Adipocyte (in vitro differentiated cells): ENCODE measurements around the gene MCTP1.
"Not testable (repeated sequence)": the region's sequence is repeated elsewhere in the genome, so short reads cannot be mapped to it uniquely, and the experiment has no call there.

Source experiments
- DNase-seq: peaks from one replicate; pipeline ENCODE4 v3.0.0-alpha.2; 2015; ENCODE audit warnings: low read depth
- H3K27me3 ChIP-seq: replicated peaks from 2 replicates; pipeline ENCODE4 v1.7.0; 2013; ENCODE audit warnings: mild to moderate bottlenecking, low read length, moderate library complexity; ENCODE audit not compliant: control insufficient read depth, insufficient read depth
- H3K36me3 ChIP-seq: 2 replicates; pipeline ENCODE4 v1.7.0; 2013; ENCODE audit warnings: low read length, mild to moderate bottlenecking, moderate library complexity; ENCODE audit not compliant: control insufficient read depth, insufficient read depth, severe bottlenecking
- H3K4me1 ChIP-seq: 2 replicates; pipeline ENCODE4 v1.7.0; 2013; ENCODE audit warnings: mild to moderate bottlenecking, low read length, moderate library complexity; ENCODE audit not compliant: control insufficient read depth, insufficient read depth
- H3K4me3 ChIP-seq: 2 replicates; pipeline ENCODE4 v1.7.0; 2013; ENCODE audit warnings: mild to moderate bottlenecking, low read length, moderate library complexity
- H3K9ac ChIP-seq: 2 replicates; pipeline ENCODE4 v1.7.0; 2013; ENCODE audit warnings: mild to moderate bottlenecking, low read length, moderate library complexity
- H3K9me3 ChIP-seq: 2 replicates; pipeline ENCODE4 v1.7.0; 2013; ENCODE audit warnings: mild to moderate bottlenecking, low read length, moderate library complexity; ENCODE audit not compliant: control insufficient read depth

The MCTP1 gene

GRCh38 chr5:94992325-94992724 is 292.6 kb downstream of the MCTP1 start:
- Histone ChIP-seq H3K27me3 (no peaks in the 10 kb centered on the region), H3K36me3 (no peaks in the 10 kb centered on the region), H3K9ac (no peak overlapping the region), H3K4me3 (no peak overlapping the region), H3K9me3 (no peaks in the 10 kb centered on the region), H3K4me1 (peaks cover 18% of the 10 kb centered on the region)
- DNase-seq = no peak

- Histone ChIP-seq H3K9me3 (no peaks in the 10 kb centered on the region), H3K4me1 (peaks cover 43% of the 10 kb centered on the region), H3K9ac (peak overlapping the region; percentile 68), H3K4me3 (peak overlapping the region; percentile 39), H3K36me3 (no peaks in the 10 kb centered on the region), H3K27me3 (no peaks in the 10 kb centered on the region)
- peak; percentile 77 for DNase-seq
Observed at GRCh38 chr5:94983861-94984535, 300.9 kb downstream of the MCTP1 start.

GRCh38 chr5:94977437-94977836 is 307.5 kb downstream of the MCTP1 start:
- H3K4me1 ChIP-seq = peaks cover 10% of the 10 kb centered on the region
- H3K9me3 ChIP-seq = peaks cover 18% of the 10 kb centered on the region
- no peak for DNase-seq
- H3K27me3 ChIP-seq = no peaks in the 10 kb centered on the region
- no peak overlapping the region for H3K9ac ChIP-seq
- peaks cover 4% of the 10 kb centered on the region for H3K36me3 ChIP-seq
- no peak overlapping the region for H3K4me3 ChIP-seq

GRCh38 chr5:94976853-94977252 is 308.0 kb downstream of the MCTP1 start:
- Histone ChIP-seq H3K4me1 (peaks cover 9% of the 10 kb centered on the region), H3K9me3 (peaks cover 18% of the 10 kb centered on the region), H3K4me3 (no peak overlapping the region), H3K36me3 (peaks cover 4% of the 10 kb centered on the region), H3K27me3 (no peaks in the 10 kb centered on the region), H3K9ac (no peak overlapping the region)
- DNase-seq = no peak

- Histone ChIP-seq H3K4me3 (no peak overlapping the region), H3K4me1 (peaks cover 14% of the 10 kb centered on the region), H3K36me3 (peaks cover 4% of the 10 kb centered on the region)
Observed at GRCh38 chr5:94972268-94972667, 312.6 kb downstream of the MCTP1 start.

GRCh38 chr5:94969174-94969573 is 315.7 kb downstream of the MCTP1 start:
- H3K9me3 ChIP-seq = peaks cover 6% of the 10 kb centered on the region
- peak overlapping the region; percentile 16 for H3K9ac ChIP-seq
- H3K27me3 ChIP-seq = no peaks in the 10 kb centered on the region
- peaks cover 14% of the 10 kb centered on the region for H3K4me1 ChIP-seq
- no peak overlapping the region for H3K4me3 ChIP-seq
- H3K36me3 ChIP-seq = no peaks in the 10 kb centered on the region
- DNase-seq = peak; percentile 27

More at GRCh38 chr5:94972268-94972667, 312.6 kb downstream of the MCTP1 start:
- no peak for DNase-seq
- H3K9me3 ChIP-seq = peaks cover 13% of the 10 kb centered on the region
- no peak overlapping the region for H3K9ac ChIP-seq
- no peaks in the 10 kb centered on the region for H3K27me3 ChIP-seq

- Histone ChIP-seq H3K4me1 (peaks cover 14% of the 10 kb centered on the region), H3K9ac (peak overlapping the region; percentile 16), H3K9me3 (peaks cover 6% of the 10 kb centered on the region), H3K27me3 (no peaks in the 10 kb centered on the region), H3K36me3 (no peaks in the 10 kb centered on the region), H3K4me3 (no peak overlapping the region)
- DNase-seq = peak; percentile 87
Observed at GRCh38 chr5:94968507-94969095, 316.3 kb downstream of the MCTP1 start.

GRCh38 chr5:94967525-94967924 is 317.4 kb downstream of the MCTP1 start:
- no peak overlapping the region for H3K4me3 ChIP-seq
- peaks cover 14% of the 10 kb centered on the region for H3K4me1 ChIP-seq
- peaks cover 6% of the 10 kb centered on the region for H3K9me3 ChIP-seq
- no peaks in the 10 kb centered on the region for H3K27me3 ChIP-seq
- no peaks in the 10 kb centered on the region for H3K36me3 ChIP-seq
- no peak overlapping the region for H3K9ac ChIP-seq
- no peak for DNase-seq

- H3K36me3 ChIP-seq, DNase-seq, H3K27me3 ChIP-seq, H3K4me3 ChIP-seq, H3K4me1 ChIP-seq, H3K9ac ChIP-seq, H3K9me3 ChIP-seq: not testable (repeated sequence)
Observed at GRCh38 chr5:94959279-94959678, 325.6 kb downstream of the MCTP1 start.

GRCh38 chr5:94945656-94946055 is 339.2 kb downstream of the MCTP1 start:
- H3K4me3 ChIP-seq = no peak overlapping the region
- H3K4me1 ChIP-seq = peaks cover 6% of the 10 kb centered on the region
- H3K36me3 ChIP-seq = peaks cover 5% of the 10 kb centered on the region

GRCh38 chr5:94944160-94944559 is 340.7 kb downstream of the MCTP1 start:
- Histone ChIP-seq H3K9me3 (no peaks in the 10 kb centered on the region), H3K9ac (no peak overlapping the region), H3K4me1 (peaks cover 3% of the 10 kb centered on the region), H3K27me3 (no peaks in the 10 kb centered on the region), H3K36me3 (peaks cover 6% of the 10 kb centered on the region), H3K4me3 (no peak overlapping the region)
- no peak for DNase-seq

More at GRCh38 chr5:94945656-94946055, 339.2 kb downstream of the MCTP1 start:
- H3K27me3 ChIP-seq = no peaks in the 10 kb centered on the region
- no peaks in the 10 kb centered on the region for H3K9me3 ChIP-seq
- DNase-seq = no peak
- no peak overlapping the region for H3K9ac ChIP-seq
